Naive thymus-derived CD8-positive, alpha-beta T cell (primary cell): ENCODE measurements around the gene BICRAL. TPM values are rescaled to one million over a fixed set of nuclear protein-coding genes. Genes with fewer than 3 reads are reported as not detected.
"Not testable (repeated sequence)": the region's sequence is repeated elsewhere in the genome, so short reads cannot be mapped to it uniquely, and the experiment has no call there.

Experiments used
- ATAC-seq, 2 donors: fragments of 150-1000 bp; cut with Tn5 transposase in 1 of 2; sonication (Bioruptor Pico), chemical (Tn5 transposase) in 1 of 2; 1 replicate in 1 of 2; 2 replicates in 1 of 2; pipeline ENCODE4 v1.10.0; 2021; ENCODE audit warnings: mild to moderate bottlenecking in 2 of 2, moderate library complexity in 2 of 2
- POLR2A ChIA-PET: fragments of 350-600 bp; sonication (Branson Sonifier 250); formaldehyde crosslinking; loops from one replicate; lab custom pipeline; 2021; ENCODE audit warnings: antibody characterized with exemption; lab: Charles Lee
- DNase-seq, 10 donors: peaks; one replicate each; pipeline versions ENCODE4 v3.0.0 to v3.0.0-alpha.2; 2020 to 2022
- H3K27ac Mint-ChIP-seq, 10 donors: one replicate each; pipeline ENCODE4 v1.8.0; 2020 to 2022; ENCODE audit warnings: mild to moderate bottlenecking in 10 of 10, mixed read lengths in 10 of 10, moderate library complexity in 4 of 10, inconsistent platforms in 1 of 10
- H3K27me3 Mint-ChIP-seq, 5 donors: one replicate each; pipeline ENCODE4 v1.8.0; 2021 to 2022; ENCODE audit warnings: mixed read lengths in 5 of 5
- H3K36me3 Mint-ChIP-seq, 3 donors: one replicate each; pipeline ENCODE4 v1.8.0; 2020 to 2022; ENCODE audit warnings: mixed read lengths in 3 of 3, mild to moderate bottlenecking in 2 of 3, inconsistent platforms in 1 of 3
- H3K4me1 Mint-ChIP-seq, 4 donors: one replicate each; pipeline ENCODE4 v1.8.0; 2021 to 2022; ENCODE audit warnings: mixed read lengths in 4 of 4
- H3K4me3 Mint-ChIP-seq, 10 donors: one replicate each; pipeline ENCODE4 v1.8.0; 2020 to 2022; ENCODE audit warnings: mild to moderate bottlenecking in 10 of 10, mixed read lengths in 10 of 10, moderate library complexity in 6 of 10, inconsistent platforms in 1 of 10
- H3K9me3 Mint-ChIP-seq, 9 donors: one replicate each; pipeline ENCODE4 v1.8.0; 2020 to 2022; ENCODE audit warnings: mixed read lengths in 9 of 9, mild to moderate bottlenecking in 3 of 9, inconsistent platforms in 1 of 9, moderate library complexity in 1 of 9
- polyA plus RNA-seq, 3 donors: library from polyadenylated mRNA; unstranded; fragments of 300-500 nt; fragmentation: Illumina TruSeq; gene quantifications; one replicate each; pipeline ENCODE4 v1.2.3, GENCODE V29; 2021
- total RNA-seq, 8 experiments: library from RNA in 2 of 8; stranded (reverse) in 2 of 8; gene quantifications; one replicate each; pipeline ENCODE4 v1.2.3 and lab custom pipeline; 2021 to 2026

BICRAL gene, protein sequence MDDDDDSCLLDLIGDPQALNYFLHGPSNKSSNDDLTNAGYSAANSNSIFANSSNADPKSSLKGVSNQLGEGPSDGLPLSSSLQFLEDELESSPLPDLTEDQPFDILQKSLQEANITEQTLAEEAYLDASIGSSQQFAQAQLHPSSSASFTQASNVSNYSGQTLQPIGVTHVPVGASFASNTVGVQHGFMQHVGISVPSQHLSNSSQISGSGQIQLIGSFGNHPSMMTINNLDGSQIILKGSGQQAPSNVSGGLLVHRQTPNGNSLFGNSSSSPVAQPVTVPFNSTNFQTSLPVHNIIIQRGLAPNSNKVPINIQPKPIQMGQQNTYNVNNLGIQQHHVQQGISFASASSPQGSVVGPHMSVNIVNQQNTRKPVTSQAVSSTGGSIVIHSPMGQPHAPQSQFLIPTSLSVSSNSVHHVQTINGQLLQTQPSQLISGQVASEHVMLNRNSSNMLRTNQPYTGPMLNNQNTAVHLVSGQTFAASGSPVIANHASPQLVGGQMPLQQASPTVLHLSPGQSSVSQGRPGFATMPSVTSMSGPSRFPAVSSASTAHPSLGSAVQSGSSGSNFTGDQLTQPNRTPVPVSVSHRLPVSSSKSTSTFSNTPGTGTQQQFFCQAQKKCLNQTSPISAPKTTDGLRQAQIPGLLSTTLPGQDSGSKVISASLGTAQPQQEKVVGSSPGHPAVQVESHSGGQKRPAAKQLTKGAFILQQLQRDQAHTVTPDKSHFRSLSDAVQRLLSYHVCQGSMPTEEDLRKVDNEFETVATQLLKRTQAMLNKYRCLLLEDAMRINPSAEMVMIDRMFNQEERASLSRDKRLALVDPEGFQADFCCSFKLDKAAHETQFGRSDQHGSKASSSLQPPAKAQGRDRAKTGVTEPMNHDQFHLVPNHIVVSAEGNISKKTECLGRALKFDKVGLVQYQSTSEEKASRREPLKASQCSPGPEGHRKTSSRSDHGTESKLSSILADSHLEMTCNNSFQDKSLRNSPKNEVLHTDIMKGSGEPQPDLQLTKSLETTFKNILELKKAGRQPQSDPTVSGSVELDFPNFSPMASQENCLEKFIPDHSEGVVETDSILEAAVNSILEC
- total RNA-seq (10 to 100 TPM; 38.6 to 39.9 TPM), polyA plus RNA-seq (1 to 10 TPM; 3.6 to 6.3 (median 4.2) TPM), total RNA-seq (lab: John Stamatoyannopoulos, UW) (19.4 to 72.0 (median 59.0) reads per million in 6 experiments)

DNA sequence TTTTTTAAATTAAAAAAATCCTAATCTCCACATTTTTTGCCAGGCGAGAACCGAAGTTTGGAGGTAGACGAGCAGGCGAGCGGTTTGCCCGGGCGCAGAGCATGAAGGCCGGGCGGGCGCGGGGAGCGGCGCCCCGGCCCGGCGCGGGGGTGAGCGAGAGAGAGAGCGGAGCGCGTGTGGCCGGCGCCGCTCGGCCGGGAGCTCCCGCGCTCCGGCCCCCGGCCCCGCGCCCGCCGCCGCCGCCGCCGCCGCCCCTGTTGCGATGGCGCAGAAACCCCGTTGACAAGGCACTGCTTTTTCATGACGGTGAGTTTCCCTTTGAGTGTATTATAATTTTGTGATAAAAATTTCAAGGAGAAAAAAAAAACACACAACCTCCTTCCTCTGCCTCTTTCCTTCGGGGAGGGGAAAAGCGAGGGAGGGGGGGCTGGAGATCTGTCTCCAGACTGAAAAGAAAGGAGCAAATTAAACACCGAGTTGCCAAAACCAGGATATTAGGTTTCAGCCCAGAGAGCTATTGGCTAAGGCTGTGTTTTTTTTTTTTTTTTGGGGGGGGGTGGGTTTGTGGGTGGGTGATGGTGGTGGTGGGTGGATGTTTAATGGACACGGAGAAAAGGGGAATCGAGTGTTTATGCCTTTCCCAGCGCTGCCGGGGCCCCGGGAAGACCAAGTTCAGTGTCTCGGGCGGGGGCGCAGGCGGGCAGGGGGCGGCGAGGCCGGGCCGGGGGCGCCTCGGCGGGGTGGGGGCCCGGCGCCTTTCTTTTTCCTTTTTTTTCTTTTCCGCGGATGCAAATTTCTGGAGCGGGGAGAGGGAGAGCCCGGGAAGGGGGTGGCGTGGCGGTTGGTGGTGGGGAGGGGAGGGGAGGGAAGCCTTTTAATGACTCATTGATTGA is at the start of gene BICRAL:
TSS of gene BICRAL (plus strand) at position 257 of the 893 bp plus-strand sequence. CDS start 39,971 bp downstream, outside the sequence.
- H3K36me3 Mint-ChIP-seq, result peaks cover 0 to 7% (median 3%) of the 10 kb centered on the region in 3 donors
- no peaks in the 10 kb centered on the region for H3K27me3 Mint-ChIP-seq
- H3K4me1 Mint-ChIP-seq, result peaks cover 15 to 37% (median 28%) of the 10 kb centered on the region in 4 donors
- peak; percentile 60 to 88 (median 76) for DNase-seq
- peak; percentile 11 to 24 for ATAC-seq
- POLR2A ChIA-PET, result interaction anchor here (0.6 to 13.0 kb wide), 46 partner anchors 9 to 734 kb away, joined by 3 to 852 read pairs (median 6); partner anchors contain the start of genes ABCC10, CNPY3, KLHDC3 and MEA1
- H3K9me3 Mint-ChIP-seq, result no peaks in the 10 kb centered on the region
- peak within 1 kb of the TSS in 8 of 10 donors; percentile 100 for H3K27ac Mint-ChIP-seq
- H3K4me3 Mint-ChIP-seq, result peak within 1 kb of the TSS in 9 of 10 donors; percentile 95 to 100 (median 99)

DNA sequence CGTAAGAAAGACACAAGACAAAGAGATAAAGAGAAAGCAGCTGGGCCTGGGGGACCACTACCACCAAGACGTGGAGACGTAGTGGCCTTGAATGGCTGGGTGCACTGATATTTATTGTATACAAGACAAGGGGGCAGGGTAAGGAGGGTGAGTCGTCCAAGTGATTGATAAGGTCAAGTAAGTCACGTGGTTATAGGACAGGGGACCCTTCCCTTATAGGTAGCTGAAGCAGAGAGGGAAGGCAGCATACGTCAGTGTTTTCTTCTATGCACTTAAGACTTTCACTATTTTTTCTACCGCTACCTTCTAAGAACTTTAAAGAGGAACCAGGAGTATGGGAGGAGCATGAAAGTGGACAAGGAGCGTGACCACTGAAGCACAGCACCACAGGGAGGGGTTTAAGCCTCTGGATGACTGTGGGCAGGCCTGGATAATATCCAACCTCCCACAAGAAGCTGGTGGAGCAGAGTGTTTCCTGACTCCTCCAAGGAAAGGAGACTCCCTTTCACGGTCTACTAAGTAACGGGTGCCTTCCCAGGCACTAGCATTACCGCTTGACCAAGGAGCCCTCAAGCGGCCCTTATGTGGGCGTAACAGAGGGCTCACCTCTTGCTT is 47.9 kb upstream of the BICRAL start:
- not testable (repeated sequence) for H3K9me3 Mint-ChIP-seq, ATAC-seq
- DNase-seq, result peak in 1 of 10 donors; percentile 19

DNA sequence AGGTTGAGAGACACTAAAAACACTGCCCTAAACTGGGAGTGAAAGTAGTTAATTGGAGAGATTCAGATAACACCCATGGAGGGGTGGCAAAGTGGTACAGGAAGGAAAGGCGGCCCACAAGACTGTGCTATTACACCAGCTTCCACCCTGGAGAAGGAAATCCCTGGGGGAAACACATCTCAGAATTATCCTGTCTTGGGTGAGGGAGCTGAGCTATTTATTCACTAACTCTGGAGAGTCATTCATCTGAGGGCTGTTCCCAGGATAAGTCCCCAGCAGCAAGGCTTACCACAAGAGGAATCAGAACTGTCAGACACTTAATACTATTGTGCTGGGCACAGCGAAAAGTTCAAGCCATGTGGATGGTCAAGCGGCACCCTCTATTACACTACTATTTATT is 45.9 kb upstream of the BICRAL start:
- H3K36me3 Mint-ChIP-seq, result no peaks in the 10 kb centered on the region
- H3K4me1 Mint-ChIP-seq, result no peaks in the 10 kb centered on the region
- peak in 1 of 10 donors; percentile 4 for DNase-seq
- POLR2A ChIA-PET, result interaction anchor here (0.7 to 1.4 kb wide), 3 partner anchors 9 to 10 kb away, joined by 3 to 4 read pairs (median 3); partner anchors contain the start of gene TBCC
- H3K27ac Mint-ChIP-seq, result no peak overlapping the region
- ATAC-seq, result no peak
- H3K27me3 Mint-ChIP-seq, result no peaks in the 10 kb centered on the region
- H3K4me3 Mint-ChIP-seq, result no peak overlapping the region
- H3K9me3 Mint-ChIP-seq, result peaks cover 0 to 2% (median 0%) of the 10 kb centered on the region in 9 donors

More for the DNA sequence above, 47.9 kb upstream of the BICRAL start:
- H3K27ac Mint-ChIP-seq, H3K4me3 Mint-ChIP-seq, H3K4me1 Mint-ChIP-seq, H3K36me3 Mint-ChIP-seq, H3K27me3 Mint-ChIP-seq: not testable (repeated sequence)
- POLR2A ChIA-PET, result interaction anchor here (0.6 to 10.6 kb wide), 4 partner anchors 11 to 1084 kb away, joined by 3 to 209 read pairs (median 6); partner anchors contain the start of gene TBCC

DNA sequence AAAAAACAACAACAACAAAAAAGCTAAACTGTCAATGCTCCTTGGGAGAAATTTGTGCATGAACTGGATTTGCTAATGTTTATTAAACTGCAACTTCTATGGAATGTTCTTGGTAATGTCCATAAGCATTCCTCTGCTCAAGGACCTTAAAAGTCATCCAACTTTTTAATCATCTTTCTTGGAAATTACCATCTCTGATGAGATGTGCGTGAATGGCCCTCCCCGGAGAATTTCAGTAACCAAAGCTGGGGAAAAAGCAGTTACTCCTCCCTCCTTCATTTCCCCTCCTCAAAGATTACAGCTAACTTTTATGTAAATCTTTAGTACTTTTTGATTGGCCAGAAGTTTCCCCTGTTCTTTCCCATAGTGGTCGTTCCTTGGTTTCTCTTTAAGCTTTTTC is 41.1 kb upstream of the BICRAL start:
- peaks cover 2 to 11% (median 6%) of the 10 kb centered on the region in 3 donors for H3K36me3 Mint-ChIP-seq
- DNase-seq (no peak), ATAC-seq (no peak)
- peak overlapping the region in 2 of 10 donors; percentile 1 to 24 for H3K27ac Mint-ChIP-seq
- H3K27me3 Mint-ChIP-seq, result no peaks in the 10 kb centered on the region
- H3K9me3 Mint-ChIP-seq, result peaks cover 0 to 28% (median 9%) of the 10 kb centered on the region in 9 donors
- H3K4me1 Mint-ChIP-seq, result peaks cover under 1 to 19% (median 10%) of the 10 kb centered on the region in 4 donors
- H3K4me3 Mint-ChIP-seq, result no peak overlapping the region
- POLR2A ChIA-PET, result interaction anchor here (0.6 to 18.3 kb wide), 7 partner anchors 8 to 119 kb away, joined by 5 to 852 read pairs (median 6); partner anchors contain the start of gene BICRAL

DNA sequence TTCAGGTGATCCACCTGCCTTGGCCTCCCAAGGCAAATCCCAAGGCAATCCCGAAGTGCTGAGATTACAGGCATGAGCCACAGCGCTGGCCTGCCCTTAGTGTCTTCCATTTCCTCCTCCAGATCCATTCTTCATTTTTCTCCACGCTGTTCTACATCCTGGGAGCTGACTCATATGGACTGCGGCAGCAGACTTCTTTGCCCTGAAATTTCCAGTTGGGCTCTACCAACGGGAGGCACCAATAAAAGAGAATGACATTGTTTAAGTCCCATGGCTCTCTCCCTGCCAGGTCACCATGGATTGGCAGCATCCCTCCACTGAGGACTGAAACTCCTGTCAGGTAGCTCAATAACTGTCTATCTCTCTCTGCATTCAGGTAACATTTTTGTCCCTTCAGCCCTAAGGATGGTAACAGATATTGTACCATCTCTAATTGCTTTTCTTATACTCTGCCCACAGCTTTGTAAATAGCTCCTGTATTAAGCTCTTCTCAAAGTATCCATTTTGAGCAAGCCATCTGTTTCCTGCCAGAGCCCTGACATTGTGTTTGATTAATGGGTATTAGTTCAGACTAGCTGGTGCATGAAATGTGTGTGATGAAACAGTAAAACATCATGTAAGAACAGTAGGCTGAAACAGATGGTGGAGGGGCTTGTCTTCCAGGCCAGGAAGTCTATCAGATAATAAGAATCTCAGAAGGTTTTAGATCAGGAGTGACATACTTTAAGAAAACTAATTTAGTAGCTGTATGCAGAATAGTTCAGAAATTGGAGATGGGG is 39.5 kb upstream of the BICRAL start:
- peak overlapping the region in 6 of 10 donors; percentile 1 to 77 (median 54) for H3K27ac Mint-ChIP-seq

DNA sequence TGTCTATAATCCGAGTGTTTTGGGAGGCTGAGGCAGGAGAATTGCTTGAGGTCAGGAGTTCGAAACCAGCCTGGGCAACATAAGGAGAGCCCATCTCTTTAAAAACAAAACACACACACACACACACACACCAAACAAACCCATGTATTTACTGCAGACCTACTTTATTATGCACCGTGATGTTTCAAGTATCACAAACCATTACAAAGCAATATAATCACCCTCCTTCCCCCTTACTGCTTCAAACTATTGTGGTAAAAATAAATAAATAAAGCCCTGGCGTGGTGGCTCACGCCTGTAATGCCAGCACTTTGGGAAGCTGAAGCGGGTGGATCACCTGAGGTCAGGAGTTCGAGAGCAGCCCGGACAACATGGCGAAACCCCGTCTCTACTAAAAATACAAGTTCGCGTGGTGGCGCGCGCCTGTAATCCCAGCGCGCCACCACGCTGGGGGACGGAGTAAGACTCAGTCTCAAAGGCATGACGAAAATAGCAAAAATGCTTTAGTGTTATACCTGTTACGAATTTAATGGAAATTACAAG is 37.4 kb upstream of the BICRAL start:
- peak overlapping the region in 7 of 10 donors; percentile 25 to 100 (median 99) for H3K27ac Mint-ChIP-seq
- peaks cover 0 to 31% (median 11%) of the 10 kb centered on the region in 9 donors for H3K9me3 Mint-ChIP-seq
- POLR2A ChIA-PET, result interaction anchor here (0.6 to 18.3 kb wide), 12 partner anchors 8 to 423 kb away, joined by 3 to 852 read pairs (median 7); partner anchors contain the start of genes BICRAL and RPL7L1
- H3K27me3 Mint-ChIP-seq, result no peaks in the 10 kb centered on the region
- H3K36me3 Mint-ChIP-seq, result peaks cover 8 to 14% (median 8%) of the 10 kb centered on the region in 3 donors
- DNase-seq, result no peak
- H3K4me1 Mint-ChIP-seq, result peaks cover 14 to 45% (median 33%) of the 10 kb centered on the region in 4 donors
- no peak for ATAC-seq
- peak overlapping the region; percentile 90 to 100 (median 100) for H3K4me3 Mint-ChIP-seq

More for the DNA sequence above, 39.5 kb upstream of the BICRAL start:
- H3K4me1 Mint-ChIP-seq, result peaks cover 4 to 24% (median 15%) of the 10 kb centered on the region in 4 donors
- ATAC-seq (no peak), DNase-seq (no peak)
- H3K9me3 Mint-ChIP-seq, result peaks cover 0 to 31% (median 11%) of the 10 kb centered on the region in 9 donors
- H3K27me3 Mint-ChIP-seq, result no peaks in the 10 kb centered on the region
- peaks cover 4 to 14% (median 8%) of the 10 kb centered on the region in 3 donors for H3K36me3 Mint-ChIP-seq
- peak overlapping the region in 5 of 10 donors; percentile 34 to 50 (median 43) for H3K4me3 Mint-ChIP-seq
- POLR2A ChIA-PET, result interaction anchor here (0.6 to 18.3 kb wide), 7 partner anchors 13 to 446 kb away, joined by 3 to 852 read pairs (median 3); partner anchors contain the start of gene BICRAL

DNA sequence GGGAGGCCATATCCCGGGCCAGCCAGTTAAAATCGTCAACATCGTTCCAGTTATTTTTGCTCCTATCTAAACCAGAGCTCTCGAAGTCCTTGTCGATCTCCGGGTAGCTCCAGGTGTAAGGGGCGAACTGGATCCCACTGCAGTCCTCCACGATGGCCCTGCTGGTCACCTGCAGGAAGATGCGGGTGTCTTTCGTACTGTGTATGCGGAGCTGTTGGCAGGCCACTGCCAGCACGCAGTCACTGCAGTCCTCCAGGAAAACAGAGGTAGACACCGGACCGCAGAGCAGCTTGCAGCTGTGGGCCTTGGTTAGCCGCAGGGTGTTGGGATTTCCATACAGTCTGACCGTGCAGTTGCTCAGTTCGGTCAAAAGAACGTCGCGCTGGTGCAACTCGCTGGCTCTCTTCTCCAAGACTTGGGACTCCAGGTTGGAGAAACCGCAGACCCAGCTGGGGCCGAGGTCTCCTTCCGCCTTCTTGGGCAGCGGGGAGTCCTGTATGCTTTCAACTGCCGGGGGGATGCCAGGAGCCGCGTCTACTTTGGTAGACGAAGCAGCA is 36.7 kb upstream of the BICRAL start:
- H3K36me3 Mint-ChIP-seq, result peaks cover 8 to 14% (median 8%) of the 10 kb centered on the region in 3 donors

DNA sequence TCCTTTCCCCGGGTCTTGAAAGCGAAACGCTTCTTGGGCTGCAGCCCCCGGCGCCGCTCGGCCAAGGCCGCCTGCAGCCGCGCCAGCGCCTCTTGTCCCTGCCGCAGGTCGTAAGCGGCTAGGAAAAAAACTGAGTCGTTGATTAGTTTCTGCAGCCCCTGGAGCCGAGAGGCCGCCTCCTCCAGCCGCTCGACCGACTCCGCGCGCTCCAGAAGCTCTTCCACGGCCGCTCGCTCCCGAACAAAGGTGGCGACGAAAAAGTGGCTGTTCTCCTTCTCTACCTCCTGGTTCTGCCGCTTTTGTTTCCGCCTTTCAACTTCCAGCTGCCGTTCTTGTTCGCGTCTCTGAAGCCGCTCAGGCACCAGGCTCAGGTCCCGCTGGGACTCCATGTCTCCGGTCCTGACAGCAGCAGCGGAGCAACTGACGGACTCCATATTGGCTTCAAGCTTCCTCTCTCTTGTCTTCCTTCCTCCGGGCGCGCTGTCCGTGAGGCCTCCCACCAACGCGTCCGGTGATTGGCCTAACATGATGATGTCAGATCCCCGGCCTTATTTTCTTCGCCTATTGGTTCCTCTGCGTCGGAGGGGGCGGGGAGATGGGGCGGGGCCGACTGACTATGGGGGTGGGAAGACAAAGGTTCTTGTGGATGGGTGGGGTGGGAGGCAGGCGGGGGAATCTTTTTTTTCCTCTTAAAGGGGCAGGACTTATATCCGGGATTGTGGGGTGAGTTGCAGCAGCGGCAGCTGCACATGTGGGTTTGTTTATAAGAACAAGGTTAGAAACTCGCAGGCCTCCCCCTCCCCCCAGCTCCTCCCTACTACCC is 36.0 kb upstream of the BICRAL start, which contains the start of gene TBCC:
TSS of gene TBCC (minus strand) at position 464 of the 823 bp plus-strand sequence. CDS start at position 434, 30 bp downstream.
- Mint-ChIP-seq H3K27ac (peak within 1 kb of the TSS; percentile 99 to 100 (median 100)), H3K9me3 (peaks cover 0 to 31% (median 11%) of the 10 kb centered on the region in 9 donors), H3K4me1 (peaks cover 14 to 45% (median 36%) of the 10 kb centered on the region in 4 donors), H3K27me3 (no peaks in the 10 kb centered on the region), H3K4me3 (peak within 1 kb of the TSS; percentile 90 to 100 (median 100)), H3K36me3 (peaks cover 8 to 14% (median 8%) of the 10 kb centered on the region in 3 donors)
- DNase-seq (peak; percentile 81 to 98 (median 94)), ATAC-seq (peak; percentile 70 to 75)
- POLR2A ChIA-PET, result interaction anchor here (0.6 to 18.3 kb wide), 50 partner anchors 9 to 1501 kb away, joined by 3 to 852 read pairs (median 4); partner anchors contain the start of genes BICRAL, CNPY3, HSP90AB1 and KLC4

More for the DNA sequence above, 36.7 kb upstream of the BICRAL start:
- POLR2A ChIA-PET, result interaction anchor here (0.6 to 18.3 kb wide), 35 partner anchors 8 to 1010 kb away, joined by 3 to 852 read pairs (median 5); partner anchors contain the start of genes BICRAL, CNPY3, KLC4 and KLHDC3
- H3K27me3 Mint-ChIP-seq, result no peaks in the 10 kb centered on the region
- H3K4me3 Mint-ChIP-seq, result peak overlapping the region; percentile 90 to 100 (median 100)
- peak overlapping the region; percentile 99 to 100 (median 100) for H3K27ac Mint-ChIP-seq
- ATAC-seq, result no peak
- DNase-seq, result peak in 6 of 10 donors; percentile 7 to 66 (median 18)
- peaks cover 0 to 31% (median 11%) of the 10 kb centered on the region in 9 donors for H3K9me3 Mint-ChIP-seq
- H3K4me1 Mint-ChIP-seq, result peaks cover 14 to 45% (median 33%) of the 10 kb centered on the region in 4 donors
